ENCODE measurements around the gene ZNF521. TPM values are rescaled to one million over a fixed set of nuclear protein-coding genes. Genes with fewer than 3 reads are reported as not detected.

The ZNF521 gene
- total and polyA plus RNA-seq, 8 donors = 16.6 to 60.6 (median 47.3) TPM

DNA sequence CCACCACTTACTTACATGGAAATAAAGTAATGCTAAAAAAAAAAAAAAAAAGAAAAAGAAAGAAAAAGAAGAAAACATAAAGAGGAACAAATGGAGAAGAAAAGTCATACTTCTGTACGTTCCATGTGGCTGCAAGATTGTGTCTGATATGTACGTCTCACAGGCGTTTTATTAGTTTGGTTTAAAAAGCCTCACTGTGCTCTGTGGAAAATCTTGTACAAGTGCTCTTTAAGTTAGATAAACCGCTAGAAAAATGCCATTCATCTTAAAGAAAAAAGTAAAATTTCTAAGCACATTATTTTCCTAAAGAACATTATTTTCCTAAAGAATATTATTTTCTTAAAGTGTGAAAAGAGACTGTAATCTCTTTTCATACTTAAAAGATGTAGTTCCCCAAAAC lies 165.1 kb downstream of the ZNF521 start:
- Histone ChIP-seq H3K9me3 (no peaks in the 10 kb centered on the region), H3K4me1 (no peaks in the 10 kb centered on the region), H3K4me3 (no peak overlapping the region), H3K36me3 (no peaks in the 10 kb centered on the region), H3K27me3 (no peaks in the 10 kb centered on the region), H3K27ac (no peak overlapping the region)
- no peak for DNase-seq
- intact Hi-C loops (cut with DNase I) = no loop called here
- TF ChIP-seq, protein P1, sequence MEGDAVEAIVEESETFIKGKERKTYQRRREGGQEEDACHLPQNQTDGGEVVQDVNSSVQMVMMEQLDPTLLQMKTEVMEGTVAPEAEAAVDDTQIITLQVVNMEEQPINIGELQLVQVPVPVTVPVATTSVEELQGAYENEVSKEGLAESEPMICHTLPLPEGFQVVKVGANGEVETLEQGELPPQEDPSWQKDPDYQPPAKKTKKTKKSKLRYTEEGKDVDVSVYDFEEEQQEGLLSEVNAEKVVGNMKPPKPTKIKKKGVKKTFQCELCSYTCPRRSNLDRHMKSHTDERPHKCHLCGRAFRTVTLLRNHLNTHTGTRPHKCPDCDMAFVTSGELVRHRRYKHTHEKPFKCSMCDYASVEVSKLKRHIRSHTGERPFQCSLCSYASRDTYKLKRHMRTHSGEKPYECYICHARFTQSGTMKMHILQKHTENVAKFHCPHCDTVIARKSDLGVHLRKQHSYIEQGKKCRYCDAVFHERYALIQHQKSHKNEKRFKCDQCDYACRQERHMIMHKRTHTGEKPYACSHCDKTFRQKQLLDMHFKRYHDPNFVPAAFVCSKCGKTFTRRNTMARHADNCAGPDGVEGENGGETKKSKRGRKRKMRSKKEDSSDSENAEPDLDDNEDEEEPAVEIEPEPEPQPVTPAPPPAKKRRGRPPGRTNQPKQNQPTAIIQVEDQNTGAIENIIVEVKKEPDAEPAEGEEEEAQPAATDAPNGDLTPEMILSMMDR (IDR thresholded peaks at IDR 0.05) = no peak
- ATAC-seq = no peak

DNA sequence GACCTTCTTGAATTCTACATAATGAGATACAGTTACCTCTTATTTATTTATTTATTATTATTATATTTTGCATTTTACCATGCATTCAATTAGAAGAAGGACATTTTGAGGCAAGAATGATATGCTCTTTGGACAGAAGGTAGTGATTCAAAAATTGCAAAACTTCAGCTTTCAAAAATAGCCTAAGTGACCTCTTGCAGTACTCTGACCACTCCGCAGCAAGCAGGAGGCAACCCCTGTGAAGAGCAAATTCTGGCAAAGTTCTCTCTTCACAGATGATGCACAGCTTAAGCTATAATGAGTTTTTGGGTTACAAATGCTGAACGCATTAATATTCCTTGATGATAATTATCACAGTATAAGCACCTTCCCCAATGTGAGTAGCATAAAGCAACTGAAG lies 170.0 kb downstream of the ZNF521 start:
- no peaks in the 10 kb centered on the region for H3K36me3 ChIP-seq
- DNase-seq (no peak), ATAC-seq (no peak)
- intact Hi-C loops (cut with DNase I) = no loop called here
- TF ChIP-seq, protein P1 (IDR thresholded peaks at IDR 0.05) = no peak
- H3K27me3 ChIP-seq = no peaks in the 10 kb centered on the region
- no peak overlapping the region for H3K27ac ChIP-seq
- no peaks in the 10 kb centered on the region for H3K4me1 ChIP-seq
- H3K4me3 ChIP-seq = no peak overlapping the region
- no peaks in the 10 kb centered on the region for H3K9me3 ChIP-seq

DNA sequence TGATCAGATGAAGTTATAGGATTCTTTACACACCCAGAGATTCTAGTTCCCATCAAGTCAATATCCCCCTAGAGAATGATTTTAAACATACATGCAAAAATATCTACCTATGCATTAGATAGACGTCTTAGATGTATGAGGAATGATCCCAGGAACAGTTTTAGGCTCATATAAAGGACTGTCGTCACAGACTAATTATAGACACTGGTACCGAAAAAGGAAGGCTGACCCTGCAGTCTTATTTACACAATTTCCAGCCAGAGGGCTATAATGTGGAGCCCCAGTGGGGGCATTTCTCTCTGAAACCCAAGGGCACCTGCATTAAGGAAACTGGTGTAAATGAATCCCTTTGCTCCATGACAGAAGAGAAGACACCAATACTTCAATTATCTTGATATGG lies 170.4 kb downstream of the ZNF521 start:
- Histone ChIP-seq H3K27me3 (no peaks in the 10 kb centered on the region), H3K9me3 (no peaks in the 10 kb centered on the region), H3K4me3 (no peak overlapping the region), H3K36me3 (no peaks in the 10 kb centered on the region), H3K27ac (no peak overlapping the region), H3K4me1 (no peaks in the 10 kb centered on the region)
- TF ChIP-seq, protein P1 (IDR thresholded peaks at IDR 0.05) = no peak
- intact Hi-C loops (cut with DNase I) = no loop called here
- DNase-seq (no peak), ATAC-seq (no peak)

DNA sequence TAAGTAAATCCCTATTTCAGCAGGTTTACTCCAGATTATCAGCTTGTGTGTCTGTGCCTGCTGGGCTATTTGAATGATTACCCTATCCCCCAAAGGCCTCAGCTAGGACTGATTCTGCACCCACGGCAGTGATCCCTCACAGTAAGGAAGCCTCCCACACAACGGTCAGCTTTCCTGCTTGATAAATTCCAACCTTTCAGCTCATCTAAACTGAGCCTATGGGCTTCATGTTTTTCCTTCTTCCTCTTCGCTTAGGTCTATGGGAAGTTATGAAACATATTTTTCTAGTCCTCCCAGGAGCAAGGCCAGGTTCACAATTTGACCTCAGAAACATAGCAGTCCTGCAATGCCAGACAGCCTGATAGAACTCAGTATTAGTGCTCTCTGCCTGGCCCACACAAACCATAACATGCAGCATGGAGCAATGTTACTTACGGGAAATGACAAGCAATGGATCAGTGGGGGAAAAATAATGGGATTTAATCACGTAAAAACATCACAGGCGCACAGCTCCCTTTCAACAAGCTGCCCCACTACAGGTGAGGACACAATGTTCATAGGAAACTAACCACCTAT lies 170.9 kb downstream of the ZNF521 start:
- H3K27ac ChIP-seq = no peak overlapping the region
- TF ChIP-seq, protein P1 (IDR thresholded peaks at IDR 0.05) = no peak
- DNase-seq (no peak), ATAC-seq (no peak)
- H3K4me1 ChIP-seq = no peaks in the 10 kb centered on the region
- no peaks in the 10 kb centered on the region for H3K9me3 ChIP-seq
- no peak overlapping the region for H3K4me3 ChIP-seq
- intact Hi-C loops (cut with DNase I) = no loop called here
- no peaks in the 10 kb centered on the region for H3K36me3 ChIP-seq
- no peaks in the 10 kb centered on the region for H3K27me3 ChIP-seq

DNA sequence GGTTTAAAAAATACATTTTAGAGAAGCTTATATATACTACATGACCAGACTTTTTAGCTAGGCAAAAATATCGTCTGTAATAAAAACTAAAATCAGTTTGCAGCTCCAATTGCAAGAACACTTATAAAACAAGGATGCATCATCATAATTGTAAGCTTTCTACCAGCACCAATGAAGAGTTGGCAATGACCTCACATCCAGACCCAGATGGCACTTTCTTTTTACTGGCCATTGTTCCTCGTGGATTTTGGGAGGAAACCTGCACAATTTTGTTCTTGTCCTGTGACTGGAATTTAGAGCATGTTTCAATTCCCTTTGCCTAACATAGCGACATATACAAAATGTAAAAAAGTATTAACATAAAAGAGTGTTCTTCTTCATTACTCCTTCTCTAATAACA lies 174.3 kb downstream of the ZNF521 start:
- intact Hi-C loops (cut with DNase I) = no loop called here
- H3K27ac ChIP-seq = no peak overlapping the region
- ATAC-seq = no peak
- no peak overlapping the region for H3K4me3 ChIP-seq
- no peaks in the 10 kb centered on the region for H3K27me3 ChIP-seq
- no peaks in the 10 kb centered on the region for H3K4me1 ChIP-seq
- DNase-seq = no peak
- H3K36me3 ChIP-seq = no peaks in the 10 kb centered on the region
- no peaks in the 10 kb centered on the region for H3K9me3 ChIP-seq
- TF ChIP-seq, protein P1 (IDR thresholded peaks at IDR 0.05) = no peak

Measured in left lung (tissue), 10 donors.